GM10266 (cell line): ENCODE data around the gene ANO2.

Source experiments
- DNase-seq: peaks from one replicate; pipeline ENCODE4 v3.0.0; 2012; ENCODE audit errors: extremely low spot score
- TF ChIP-seq, protein P1 (sequence below): IDR thresholded peaks from 2 replicates; pipeline ENCODE4 v1.5.1; 2012; ENCODE audit warnings: mild to moderate bottlenecking, low read depth; ENCODE audit not compliant: control insufficient read depth, insufficient read depth; ENCODE audit errors: missing control alignments

The ANO2 gene

GRCh38 chr12:5525783-5526367, 419.2 kb downstream of the ANO2 start:
- TF ChIP-seq, protein P1, sequence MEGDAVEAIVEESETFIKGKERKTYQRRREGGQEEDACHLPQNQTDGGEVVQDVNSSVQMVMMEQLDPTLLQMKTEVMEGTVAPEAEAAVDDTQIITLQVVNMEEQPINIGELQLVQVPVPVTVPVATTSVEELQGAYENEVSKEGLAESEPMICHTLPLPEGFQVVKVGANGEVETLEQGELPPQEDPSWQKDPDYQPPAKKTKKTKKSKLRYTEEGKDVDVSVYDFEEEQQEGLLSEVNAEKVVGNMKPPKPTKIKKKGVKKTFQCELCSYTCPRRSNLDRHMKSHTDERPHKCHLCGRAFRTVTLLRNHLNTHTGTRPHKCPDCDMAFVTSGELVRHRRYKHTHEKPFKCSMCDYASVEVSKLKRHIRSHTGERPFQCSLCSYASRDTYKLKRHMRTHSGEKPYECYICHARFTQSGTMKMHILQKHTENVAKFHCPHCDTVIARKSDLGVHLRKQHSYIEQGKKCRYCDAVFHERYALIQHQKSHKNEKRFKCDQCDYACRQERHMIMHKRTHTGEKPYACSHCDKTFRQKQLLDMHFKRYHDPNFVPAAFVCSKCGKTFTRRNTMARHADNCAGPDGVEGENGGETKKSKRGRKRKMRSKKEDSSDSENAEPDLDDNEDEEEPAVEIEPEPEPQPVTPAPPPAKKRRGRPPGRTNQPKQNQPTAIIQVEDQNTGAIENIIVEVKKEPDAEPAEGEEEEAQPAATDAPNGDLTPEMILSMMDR: no peak
- no peak for DNase-seq

- TF ChIP-seq, protein P1: no peak
- no peak for DNase-seq
Observed at GRCh38 chr12:5524769-5525436, 420.2 kb downstream of the ANO2 start.

DNA sequence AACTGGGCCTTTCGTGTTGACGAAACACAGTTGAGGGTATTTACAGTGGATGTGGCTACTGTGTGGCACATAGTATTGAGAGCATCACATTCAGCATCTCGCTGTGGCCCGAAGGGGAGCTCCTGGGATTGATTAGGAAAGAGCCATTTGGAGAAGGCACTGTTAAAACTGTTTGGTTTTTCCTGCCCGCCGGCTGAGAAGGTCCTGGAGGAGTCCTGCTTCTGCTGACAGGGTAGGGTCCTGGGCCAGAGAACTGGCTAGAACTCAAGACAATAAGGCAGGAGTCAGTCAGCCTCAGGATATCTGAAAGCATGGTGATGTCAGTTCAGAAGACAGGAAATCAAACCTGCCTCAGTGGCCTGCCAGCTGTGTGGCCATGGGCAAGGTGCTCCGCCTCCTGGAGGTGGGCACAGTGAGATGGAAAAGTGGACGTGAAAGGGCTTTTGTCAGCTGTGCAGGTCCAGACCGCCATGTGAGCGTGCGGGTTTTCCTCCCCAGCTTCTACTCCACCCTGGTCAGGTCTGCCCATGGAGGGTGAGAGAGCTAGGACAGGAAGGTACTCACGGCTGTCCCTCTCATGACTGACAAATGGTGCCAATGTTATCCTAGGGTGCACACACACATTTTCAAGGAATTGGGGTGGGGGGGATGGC, 420.8 kb downstream of the ANO2 start:
- TF ChIP-seq, protein P1: no peak
- DNase-seq: no peak

DNA sequence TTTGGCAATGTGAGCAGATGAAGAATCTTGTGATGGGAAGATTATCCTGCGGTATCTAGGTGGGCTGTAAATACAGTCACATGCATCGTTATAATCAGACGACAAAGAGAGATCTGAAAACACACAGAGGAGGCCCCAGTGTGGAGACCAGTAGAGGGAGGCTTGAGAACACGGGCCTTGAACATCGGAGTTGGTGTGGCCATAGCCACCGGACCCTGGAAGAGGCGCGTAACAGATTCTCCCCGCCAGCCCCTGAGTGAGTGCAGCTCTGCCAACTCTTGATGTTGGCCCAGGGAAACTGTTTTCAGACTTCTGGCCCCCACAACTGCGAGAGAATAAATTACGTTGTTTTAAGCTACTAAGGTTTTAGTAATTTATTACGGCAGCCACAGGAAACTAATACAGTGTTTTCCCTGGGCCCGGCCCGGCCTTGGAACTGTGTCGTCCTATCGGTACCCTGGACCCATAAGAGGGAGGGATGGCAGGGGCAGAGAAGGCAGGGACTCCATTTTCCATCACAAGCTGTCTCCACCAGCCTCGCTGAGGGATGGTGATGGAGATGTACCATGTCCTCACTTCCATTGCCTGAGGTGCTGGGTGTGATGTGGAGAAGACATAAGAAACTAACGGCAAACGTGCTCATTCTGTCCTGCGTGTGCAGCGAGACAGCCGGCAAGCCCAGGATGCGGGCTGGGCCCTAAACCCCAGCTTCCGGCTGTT, 421.5 kb downstream of the ANO2 start:
- TF ChIP-seq, protein P1: no peak
- no peak for DNase-seq

- TF ChIP-seq, protein P1: no peak
Observed at GRCh38 chr12:5522432-5523335, 422.4 kb downstream of the ANO2 start.

DNA sequence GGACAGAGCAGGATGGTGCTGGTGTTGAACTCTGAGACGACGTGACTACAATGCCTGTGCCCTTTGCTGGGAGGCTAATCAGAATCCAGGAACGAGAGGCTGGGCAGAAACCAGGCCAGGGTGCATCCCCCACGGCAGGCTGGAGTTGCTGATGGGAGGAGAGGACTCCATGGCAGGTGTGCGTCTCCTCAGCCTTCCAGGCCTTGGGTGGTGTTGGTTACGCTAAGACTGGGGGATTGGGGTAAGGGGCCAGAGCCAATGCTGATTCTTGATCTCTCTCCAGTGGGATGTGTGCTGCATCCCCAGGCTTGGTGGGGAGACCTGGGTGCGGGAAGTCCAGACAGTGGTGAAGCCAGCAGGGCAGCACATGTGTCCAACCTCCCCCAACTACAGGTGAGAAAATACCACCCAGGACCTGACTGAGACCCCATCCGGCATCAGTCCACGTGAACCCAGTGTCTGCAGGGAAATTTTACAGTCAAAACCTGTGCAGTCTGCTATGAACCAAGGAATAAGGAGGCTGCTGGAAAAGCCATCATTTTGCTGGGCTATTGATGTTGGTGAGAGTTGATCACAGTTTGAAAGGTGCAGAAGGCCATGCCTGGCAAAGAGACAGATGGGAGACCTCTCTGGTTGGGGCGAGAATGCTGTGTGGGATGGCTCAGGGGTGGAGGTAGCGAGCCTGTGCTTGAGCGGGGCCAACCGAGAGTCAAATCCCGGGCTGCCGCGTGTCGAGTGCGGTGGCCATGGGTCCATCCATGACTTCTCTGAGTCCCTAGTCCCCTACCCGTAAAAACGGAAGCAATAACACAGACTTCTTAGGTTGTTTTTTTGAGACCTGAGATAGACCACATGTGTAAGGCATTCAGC, 423.4 kb downstream of the ANO2 start:
- DNase-seq: no peak
- TF ChIP-seq, protein P1: no peak

More at GRCh38 chr12:5522432-5523335, 422.4 kb downstream of the ANO2 start:
- DNase-seq: no peak
